Measurements from ENCODE around the gene SORBS1.

DNA sequence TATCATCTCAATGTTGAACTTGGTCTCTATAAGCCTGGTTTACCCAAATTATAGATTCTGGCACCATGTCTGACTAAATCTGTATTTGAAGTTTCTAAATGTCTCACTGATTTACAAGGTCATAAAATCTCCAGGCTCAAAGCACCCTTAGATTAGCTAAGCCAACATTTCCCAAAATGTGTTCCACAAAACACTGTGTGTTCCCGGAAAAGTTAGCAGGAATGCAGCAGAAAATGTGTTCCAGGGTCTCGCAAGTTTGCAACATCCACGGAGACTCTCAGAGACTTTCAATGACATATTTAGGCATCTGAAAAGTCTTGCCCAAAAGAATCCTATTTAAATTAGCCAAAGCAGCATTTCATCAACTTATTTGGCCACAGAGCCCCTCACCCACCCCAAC is 91.9 kb downstream of the SORBS1 start:
- TF ChIP-seq, protein P1, sequence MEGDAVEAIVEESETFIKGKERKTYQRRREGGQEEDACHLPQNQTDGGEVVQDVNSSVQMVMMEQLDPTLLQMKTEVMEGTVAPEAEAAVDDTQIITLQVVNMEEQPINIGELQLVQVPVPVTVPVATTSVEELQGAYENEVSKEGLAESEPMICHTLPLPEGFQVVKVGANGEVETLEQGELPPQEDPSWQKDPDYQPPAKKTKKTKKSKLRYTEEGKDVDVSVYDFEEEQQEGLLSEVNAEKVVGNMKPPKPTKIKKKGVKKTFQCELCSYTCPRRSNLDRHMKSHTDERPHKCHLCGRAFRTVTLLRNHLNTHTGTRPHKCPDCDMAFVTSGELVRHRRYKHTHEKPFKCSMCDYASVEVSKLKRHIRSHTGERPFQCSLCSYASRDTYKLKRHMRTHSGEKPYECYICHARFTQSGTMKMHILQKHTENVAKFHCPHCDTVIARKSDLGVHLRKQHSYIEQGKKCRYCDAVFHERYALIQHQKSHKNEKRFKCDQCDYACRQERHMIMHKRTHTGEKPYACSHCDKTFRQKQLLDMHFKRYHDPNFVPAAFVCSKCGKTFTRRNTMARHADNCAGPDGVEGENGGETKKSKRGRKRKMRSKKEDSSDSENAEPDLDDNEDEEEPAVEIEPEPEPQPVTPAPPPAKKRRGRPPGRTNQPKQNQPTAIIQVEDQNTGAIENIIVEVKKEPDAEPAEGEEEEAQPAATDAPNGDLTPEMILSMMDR (IDR thresholded peaks at IDR 0.05; ENCODE audit: low read length): no peak
- TF ChIP-seq EZH2 (optimal IDR thresholded peaks at IDR 0.05; ENCODE audit: low read depth, low read length) (no peak), EZH2phosphoT487 (IDR thresholded peaks at IDR 0.05; ENCODE audit: low read length) (no peak)
